Astrocyte (in vitro differentiated cells and primary cell): ENCODE results near the gene IMPA2.
"Not testable (repeated sequence)": the region's sequence is repeated elsewhere in the genome, so short reads cannot be mapped to it uniquely, and the experiment has no call there.

ENCODE experiments used
- EZH2 ChIP-seq: IDR thresholded peaks from 2 replicates; pipeline ENCODE4 v1.6.1; 2012; ENCODE audit warnings: mild to moderate bottlenecking, low read length, inconsistent platforms; ENCODE audit not compliant: insufficient read depth
- TF ChIP-seq, protein P1 (sequence below): IDR thresholded peaks from 2 replicates; pipeline ENCODE4 v1.5.1; 2011; ENCODE audit warnings: low read depth, mild to moderate bottlenecking, inconsistent platforms, low read length, moderate library complexity; ENCODE audit not compliant: insufficient read depth

DNA sequence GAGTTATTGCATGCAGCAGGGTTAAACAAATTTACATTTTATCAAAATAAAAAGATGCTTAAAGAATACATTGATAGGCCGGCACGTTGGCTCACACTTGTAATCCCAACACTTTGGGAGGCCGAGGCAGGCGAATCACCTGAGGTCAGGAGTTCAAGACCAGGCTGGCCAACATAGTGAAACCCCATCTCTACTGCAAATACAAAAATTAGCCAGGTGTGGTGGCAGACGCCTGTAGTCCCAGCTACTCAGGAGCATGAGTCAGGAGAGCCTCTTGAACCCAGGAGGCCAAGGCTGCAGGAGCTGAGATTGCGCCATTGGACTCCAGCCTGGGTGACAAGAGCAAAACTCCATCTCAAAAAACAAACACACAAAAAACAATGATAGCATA lies 58.2 kb downstream of the IMPA2 start:
- TF ChIP-seq, protein P1, sequence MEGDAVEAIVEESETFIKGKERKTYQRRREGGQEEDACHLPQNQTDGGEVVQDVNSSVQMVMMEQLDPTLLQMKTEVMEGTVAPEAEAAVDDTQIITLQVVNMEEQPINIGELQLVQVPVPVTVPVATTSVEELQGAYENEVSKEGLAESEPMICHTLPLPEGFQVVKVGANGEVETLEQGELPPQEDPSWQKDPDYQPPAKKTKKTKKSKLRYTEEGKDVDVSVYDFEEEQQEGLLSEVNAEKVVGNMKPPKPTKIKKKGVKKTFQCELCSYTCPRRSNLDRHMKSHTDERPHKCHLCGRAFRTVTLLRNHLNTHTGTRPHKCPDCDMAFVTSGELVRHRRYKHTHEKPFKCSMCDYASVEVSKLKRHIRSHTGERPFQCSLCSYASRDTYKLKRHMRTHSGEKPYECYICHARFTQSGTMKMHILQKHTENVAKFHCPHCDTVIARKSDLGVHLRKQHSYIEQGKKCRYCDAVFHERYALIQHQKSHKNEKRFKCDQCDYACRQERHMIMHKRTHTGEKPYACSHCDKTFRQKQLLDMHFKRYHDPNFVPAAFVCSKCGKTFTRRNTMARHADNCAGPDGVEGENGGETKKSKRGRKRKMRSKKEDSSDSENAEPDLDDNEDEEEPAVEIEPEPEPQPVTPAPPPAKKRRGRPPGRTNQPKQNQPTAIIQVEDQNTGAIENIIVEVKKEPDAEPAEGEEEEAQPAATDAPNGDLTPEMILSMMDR, result not testable (repeated sequence)
- TF ChIP-seq EZH2, result not testable (repeated sequence)
